AG04450 (cell line): ENCODE results near the gene SERPINB8. TPM values are rescaled to one million over a fixed set of nuclear protein-coding genes. Genes with fewer than 3 reads are reported as not detected.

ENCODE experiments used
- CTCF ChIA-PET: fragments of 300-600, 350-600 bp; formaldehyde crosslinking; extraction: SDS; loops from one replicate; lab custom pipeline; 2022; ENCODE audit warnings: antibody characterized with exemption, inconsistent platforms; lab: Charles Lee
- POLR2A ChIA-PET: fragments of 350-600 bp; formaldehyde crosslinking; extraction: SDS; loops from one replicate; lab custom pipeline; 2021; ENCODE audit warnings: antibody characterized with exemption, inconsistent platforms; lab: Yijun Ruan, JAX
- DNase-seq: peaks from one replicate; pipeline ENCODE4 v3.0.0-alpha.2; 2011; ENCODE audit warnings: low read depth, low spot score
- H3K27ac ChIP-seq: one replicate; pipeline ENCODE4 v1.5.1; 2012; ENCODE audit warnings: low read depth, low read length, control low read depth
- H3K27me3 ChIP-seq: one replicate; pipeline ENCODE4 v1.6.0; 2012; ENCODE audit warnings: low read length; ENCODE audit not compliant: control insufficient read depth, insufficient read depth
- H3K4me3 ChIP-seq: 2 replicates; pipeline ENCODE4 v1.5.1; 2011; ENCODE audit warnings: mild to moderate bottlenecking, low read depth, low read length, control low read depth
- H3K9me3 ChIP-seq: 2 replicates; pipeline ENCODE4 v1.5.1; 2012; ENCODE audit warnings: low read length; ENCODE audit not compliant: control insufficient read depth, insufficient read depth
- polyA plus RNA-seq: library from polyadenylated mRNA; depleted of rRNA; stranded (reverse); fragments of >200 nt; gene quantifications from 2 replicates; pipeline ENCODE4 v1.2.3, GENCODE V29; 2011
- TF ChIP-seq, protein P1 (sequence below): IDR thresholded peaks from 2 replicates; pipeline ENCODE4 v1.5.1; 2011; ENCODE audit warnings: low read depth, low read length, control low read depth, inconsistent platforms

The SERPINB8 gene
- polyA plus RNA-seq, 1 experiment, result 17.9 TPM

GRCh38 chr18:64026350-64026749 is 56.5 kb downstream of the SERPINB8 start:
- Histone ChIP-seq H3K9me3 (peaks cover 5% of the 10 kb centered on the region; the same call in 1 of the 2 replicates), H3K4me3 (no peak overlapping the region), H3K27ac (no peak overlapping the region), H3K27me3 (no peaks in the 10 kb centered on the region)
- ChIA-PET CTCF (interaction anchor here (0.6 to 1.1 kb wide), 2 partner anchors 11 to 30 kb away, joined by 3 to 9 read pairs; no protein-coding TSS in a partner anchor), POLR2A (no interaction called here)
- TF ChIP-seq, protein P1, sequence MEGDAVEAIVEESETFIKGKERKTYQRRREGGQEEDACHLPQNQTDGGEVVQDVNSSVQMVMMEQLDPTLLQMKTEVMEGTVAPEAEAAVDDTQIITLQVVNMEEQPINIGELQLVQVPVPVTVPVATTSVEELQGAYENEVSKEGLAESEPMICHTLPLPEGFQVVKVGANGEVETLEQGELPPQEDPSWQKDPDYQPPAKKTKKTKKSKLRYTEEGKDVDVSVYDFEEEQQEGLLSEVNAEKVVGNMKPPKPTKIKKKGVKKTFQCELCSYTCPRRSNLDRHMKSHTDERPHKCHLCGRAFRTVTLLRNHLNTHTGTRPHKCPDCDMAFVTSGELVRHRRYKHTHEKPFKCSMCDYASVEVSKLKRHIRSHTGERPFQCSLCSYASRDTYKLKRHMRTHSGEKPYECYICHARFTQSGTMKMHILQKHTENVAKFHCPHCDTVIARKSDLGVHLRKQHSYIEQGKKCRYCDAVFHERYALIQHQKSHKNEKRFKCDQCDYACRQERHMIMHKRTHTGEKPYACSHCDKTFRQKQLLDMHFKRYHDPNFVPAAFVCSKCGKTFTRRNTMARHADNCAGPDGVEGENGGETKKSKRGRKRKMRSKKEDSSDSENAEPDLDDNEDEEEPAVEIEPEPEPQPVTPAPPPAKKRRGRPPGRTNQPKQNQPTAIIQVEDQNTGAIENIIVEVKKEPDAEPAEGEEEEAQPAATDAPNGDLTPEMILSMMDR, result no peak
- DNase-seq, result no peak

GRCh38 chr18:64027931-64028695 is 58.2 kb downstream of the SERPINB8 start:
- Histone ChIP-seq H3K4me3 (no peak overlapping the region), H3K27ac (no peak overlapping the region), H3K9me3 (peaks cover 5% of the 10 kb centered on the region; the same call in 1 of the 2 replicates), H3K27me3 (no peaks in the 10 kb centered on the region)
- CTCF ChIA-PET, result interaction anchor here (1.0 kb wide), 1 partner anchor 10 kb away, joined by 3 read pairs; no protein-coding TSS in a partner anchor
- TF ChIP-seq, protein P1, result no peak
- POLR2A ChIA-PET, result no interaction called here
- no peak for DNase-seq

DNA sequence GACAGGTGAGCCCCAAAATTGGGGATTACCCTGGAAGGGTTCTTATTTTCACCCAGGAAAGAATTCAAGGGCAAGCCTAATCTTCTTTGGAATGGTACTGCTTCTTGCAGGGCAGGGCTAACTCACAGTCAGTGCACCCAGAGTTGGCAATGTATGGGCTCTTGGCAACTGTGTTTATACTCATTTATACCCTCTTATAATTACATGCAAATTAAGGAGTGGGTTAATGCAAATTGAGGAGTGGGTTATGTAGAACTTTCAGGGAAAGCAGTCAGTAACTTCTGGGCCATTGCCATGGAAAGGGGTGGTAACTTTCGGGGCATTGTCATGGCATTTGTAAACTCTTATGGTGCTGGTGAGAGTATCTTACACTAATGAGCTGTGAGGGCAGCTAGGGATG is 59.2 kb downstream of the SERPINB8 start:
- ChIA-PET CTCF (interaction anchor here (1.0 to 1.1 kb wide), 2 partner anchors 9 to 11 kb away, joined by 3 read pairs; no protein-coding TSS in a partner anchor), POLR2A (no interaction called here)
- DNase-seq, result no peak
- TF ChIP-seq, protein P1, result no peak
- Histone ChIP-seq H3K4me3 (no peak overlapping the region), H3K27ac (no peak overlapping the region), H3K9me3 (peaks cover 5% of the 10 kb centered on the region; the same call in 1 of the 2 replicates), H3K27me3 (no peaks in the 10 kb centered on the region)

- H3K9me3 ChIP-seq, result peaks cover 2% of the 10 kb centered on the region; the same call in 1 of the 2 replicates
- TF ChIP-seq, protein P1, result no peak
- no peak overlapping the region for H3K27ac ChIP-seq
- H3K27me3 ChIP-seq, result no peaks in the 10 kb centered on the region
- ChIA-PET POLR2A (no interaction called here), CTCF (no interaction called here)
- DNase-seq, result no peak
- H3K4me3 ChIP-seq, result no peak overlapping the region
Measured at GRCh38 chr18:64031411-64031810, 61.5 kb downstream of the SERPINB8 start.

GRCh38 chr18:64032312-64032711 is 62.4 kb downstream of the SERPINB8 start:
- H3K9me3 ChIP-seq, result no peaks in the 10 kb centered on the region
- no peak overlapping the region for H3K4me3 ChIP-seq
- no peak overlapping the region for H3K27ac ChIP-seq
- ChIA-PET POLR2A (no interaction called here), CTCF (no interaction called here)
- no peak for DNase-seq
- no peaks in the 10 kb centered on the region for H3K27me3 ChIP-seq
- TF ChIP-seq, protein P1, result no peak
